K562 (cell line): ENCODE results near the gene BAIAP2. TPM values are rescaled to one million over a fixed set of nuclear protein-coding genes. Genes with fewer than 3 reads are reported as not detected.

Experiments used
- ATAC-seq: fragments of 200-7000 bp; cut with Tn5 transposase; 3 replicates; pipeline ENCODE4 v1.9.1; 2020; ENCODE audit warnings: moderate library complexity
- BruUV-seq: library from RNA; stranded (reverse); fragments of 400-500 nt; replicated peaks from 2 replicates; lab custom pipeline; 2021; lab: Mats Ljungman, UMichigan
- CTCF ChIA-PET: fragments of 300-600 bp; formaldehyde crosslinking; extraction: SDS; loops from one replicate; lab custom pipeline; 2021; ENCODE audit warnings: low intra/inter-chr PET ratio; lab: Yijun Ruan, JAX
- POLR2A ChIA-PET: fragments of 300-600, 350-650 bp; sonication (Branson Sonifier 250); formaldehyde crosslinking; extraction: SDS; loops from one replicate; lab custom pipeline; 2021; ENCODE audit warnings: antibody characterized with exemption, inconsistent platforms; lab: Yijun Ruan, JAX
- DNase-seq, 4 experiments: peaks; one replicate each; pipeline versions ENCODE4 v3.0.0 to v3.0.0-alpha.2; 2011 to 2018; ENCODE audit warnings: low spot score in 3 of 4, mixed read lengths in 3 of 4; ENCODE audit errors: extremely low read depth in 1 of 4
- FAIRE-seq: peaks from 2 replicates; lab custom pipeline; 2011; peaks lifted over from hg19 to GRCh38; lab: Jason Lieb, UNC
- H2AFZ ChIP-seq: 2 replicates; pipeline ENCODE4 v1.6.0; 2011; ENCODE audit warnings: low read depth, low read length, control low read depth, inconsistent platforms
- H3K27ac ChIP-seq: fragments of 200-600 bp; 3 replicates; pipeline ENCODE4 v1.8.0; 2011; ENCODE audit warnings: low read depth, mild to moderate bottlenecking, control low read depth, inconsistent platforms, low read length, moderate library complexity, mixed read lengths; ENCODE audit errors: extremely low read depth
- H3K27me3 ChIP-seq, 2 experiments: fragments of 300-600 bp in 1 of 2; 2 replicates in 1 of 2; 3 replicates in 1 of 2; pipeline versions ENCODE4 v1.6.0 to v1.8.0; 2011; ENCODE audit warnings: inconsistent platforms in 2 of 2, low read length in 2 of 2, mild to moderate bottlenecking in 1 of 2, mixed read lengths in 1 of 2, moderate library complexity in 1 of 2; ENCODE audit not compliant: control insufficient read depth in 2 of 2, insufficient read depth in 2 of 2
- H3K36me3 ChIP-seq: fragments of 300-600 bp; 3 replicates; pipeline ENCODE4 v1.8.0; 2011; ENCODE audit warnings: mild to moderate bottlenecking, low read length, inconsistent platforms; ENCODE audit not compliant: control insufficient read depth, insufficient read depth
- H3K4me1 ChIP-seq, 2 experiments: fragments of 200-600 bp in 1 of 2; replicated peaks in 1 of 2; 2 replicates in 1 of 2; 3 replicates in 1 of 2; pipeline versions ENCODE4 v1.5.1 to v1.8.0; 2011; ENCODE audit warnings: inconsistent platforms in 2 of 2, low read length in 2 of 2, mild to moderate bottlenecking in 1 of 2, mixed read lengths in 1 of 2, moderate library complexity in 1 of 2; ENCODE audit not compliant: control insufficient read depth in 2 of 2, insufficient read depth in 2 of 2
- H3K4me2 ChIP-seq: 2 replicates; pipeline ENCODE4 v1.6.1; 2011; ENCODE audit warnings: low read length, control low read depth, inconsistent platforms, mixed read lengths; ENCODE audit not compliant: insufficient read depth
- H3K4me3 ChIP-seq: fragments of 200-600 bp; sonication (generic), shearing (Covaris generic); 2 replicates; pipeline ENCODE4 v1.5.1; 2016; ENCODE audit warnings: control low read depth, inconsistent platforms
- H3K79me2 ChIP-seq: fragments of 200-600 bp; 3 replicates; pipeline ENCODE4 v1.8.0; 2011; ENCODE audit warnings: low read length, inconsistent platforms; ENCODE audit not compliant: control insufficient read depth, insufficient read depth
- H3K9ac ChIP-seq, 2 experiments: 2 replicates each; pipeline versions ENCODE4 v1.6.0 to v1.6.1; 2011; ENCODE audit warnings: low read depth in 2 of 2, low read length in 2 of 2, control low read depth in 1 of 2, inconsistent platforms in 1 of 2, mild to moderate bottlenecking in 1 of 2, mixed read lengths in 1 of 2; ENCODE audit not compliant: insufficient read depth in 1 of 2
- H3K9me1 ChIP-seq: one replicate; pipeline ENCODE4 v1.6.0; 2011; ENCODE audit warnings: inconsistent platforms, mild to moderate bottlenecking, low read length, moderate library complexity; ENCODE audit not compliant: control insufficient read depth, insufficient read depth
- H3K9me3 ChIP-seq: replicated peaks from 2 replicates; pipeline ENCODE4 v1.5.1; 2011; ENCODE audit warnings: low read depth, low read length, inconsistent platforms; ENCODE audit not compliant: control insufficient read depth, insufficient read depth
- H4K20me1 ChIP-seq: replicated peaks from 2 replicates; pipeline ENCODE4 v1.6.1; 2011; ENCODE audit warnings: low read length, inconsistent platforms, mixed read lengths; ENCODE audit not compliant: control insufficient read depth, insufficient read depth
- CBX2 ChIP-seq: fragments of 200-600 bp; sonication (generic); IDR thresholded peaks from one replicate; pipeline ENCODE4 v1.6.1; 2012; ENCODE audit warnings: mild to moderate bottlenecking, low read length, inconsistent platforms; ENCODE audit not compliant: insufficient read depth, poor library complexity, severe bottlenecking
- FOSL1 ChIP-seq: fragments of 200-800 bp; sonication (Bioruptor generic); conservative IDR thresholded peaks from 2 replicates; pipeline ENCODE4 v1.6.1; 2016; ENCODE audit warnings: missing genetic modification characterization, missing compliant biosample characterization
- NFRKB ChIP-seq: fragments of 450-650 bp; IDR thresholded peaks from 2 replicates; pipeline ENCODE4 v1.6.1; 2016; ENCODE audit warnings: low read depth
- RAD51 ChIP-seq: fragments of 450-650 bp; IDR thresholded peaks from 2 replicates; pipeline ENCODE4 v1.7.1; 2016; ENCODE audit warnings: low read depth, mild to moderate bottlenecking, borderline replicate concordance
- TFAP4 ChIP-seq: sonication (generic); formaldehyde crosslinking; IDR thresholded peaks from 2 replicates; pipeline ENCODE4 v1.8.0; 2022; ENCODE audit warnings: missing genetic modification reagents, mild to moderate bottlenecking, moderate library complexity, borderline replicate concordance
- TRIM28 ChIP-seq: fragments of 450-650 bp; IDR thresholded peaks from 2 replicates; pipeline ENCODE4 v1.6.1; 2017
- WGBS: fragments of 100-300 bp; shearing (Covaris generic); methylation state at CpG from one replicate; pipeline ENCODE4 v1.1.6; 2016; ENCODE audit warnings: low coverage, mixed read lengths; ENCODE audit not compliant: insufficient coverage; ENCODE audit errors: missing lambda C conversion rate; 5-methylcytosine and 5-hydroxymethylcytosine counted together
- in situ Hi-C: fragments of 300-500 bp; cut with MboI; formaldehyde crosslinking; loops from 4 replicates; pipeline ENCODE4 v1.15.0; 2018; ENCODE audit warnings: inconsistent platforms, mixed read lengths
- intact Hi-C: fragments of 100-400 bp; cut with micrococcal nuclease; formaldehyde crosslinking; loops from 2 replicates; pipeline ENCODE4 v1.14.2; 2022
- polyA plus RNA-seq, 8 experiments: library from polyadenylated mRNA; depleted of rRNA in 4 of 8; stranded (reverse) in 5 of 8; unstranded in 3 of 8; fragments of >200 nt; fragmentation: Nextera tagmentation in 2 of 8; fragmentation: Illumina TruSeq in 1 of 8; extraction: Ambion mirVana in 2 of 8; extraction: Trizol in 1 of 8; gene quantifications; 2 replicates each; pipeline versions ENCODE4 v1.2.1 to v1.2.3, GENCODE V29; 2011 to 2014; ENCODE audit warnings: inconsistent platforms in 1 of 8, missing spikeins in 1 of 8
- total RNA-seq, 7 experiments: library from RNA; depleted of rRNA in 6 of 7; stranded (reverse); fragments of >200 nt in 6 of 7; fragmentation: Illumina TruSeq in 2 of 7; extraction: Trizol in 2 of 7; gene quantifications; 2 replicates each; pipeline versions ENCODE4 v1.2.1 to v1.2.3, GENCODE V29; 2011 to 2021; ENCODE audit warnings: low replicate concordance in 1 of 7
- TF ChIP-seq, protein P1 (sequence below): sonication (generic); formaldehyde crosslinking; IDR thresholded peaks from 2 replicates; pipeline ENCODE4 v1.9.0; 2022; ENCODE audit warnings: mild to moderate bottlenecking, missing genetic modification reagents
- TF ChIP-seq, protein P2 (sequence below), 2 experiments: fragments of 450-650 bp; IDR thresholded peaks; 2 replicates each; pipeline ENCODE4 v1.6.1; 2018; ENCODE audit warnings: mild to moderate bottlenecking in 2 of 2, low read depth in 1 of 2; ENCODE audit not compliant: partially characterized antibody in 2 of 2

BAIAP2 gene
- total and polyA plus RNA-seq, 9 of the 15 experiments (the other 6 are each of a cell fraction or from before 2014, with no cell fraction given) = 2.3 to 51.6 (median 18.4) TPM

GRCh38 chr17:80987941-80988461 lies 47.0 kb upstream of the BAIAP2 start:
- Histone ChIP-seq H3K79me2 (peaks cover 16% of the 10 kb centered on the region), H3K9me1 (no peaks in the 10 kb centered on the region), H3K27me3 (peaks cover under 1 to 13% of the 10 kb centered on the region in 2 experiments; a peak in 4 of 5 replicates), H3K4me1 (peaks cover 5 to 51% of the 10 kb centered on the region in 2 experiments; a peak in 4 of 5 replicates), H3K4me2 (no peak overlapping the region; the same call in 1 of the 2 replicates), H3K9ac (peak overlapping the region in 1 of 2 experiments; percentile 77; a peak in 2 of 4 replicates), H4K20me1 (0 out of 2 replicates have a peak, but pooled peaks cover 3% of the 10 kb centered on the region), H3K27ac (no peak overlapping the region), H3K36me3 (no peaks in the 10 kb centered on the region), H3K4me3 (no peak overlapping the region), H3K9me3 (no peaks in the 10 kb centered on the region), H2AFZ (peak overlapping the region; percentile 44; the same call in 1 of the 2 replicates)
- WGBS = 36% methylated on average over 16 of the region's 16 CpGs
- TF ChIP-seq RAD51 = peak; percentile 65; the same call in 1 of the 2 replicates
- TF ChIP-seq TFAP4 (CRISPR knock-in tag) = 0 out of 2 replicates have a peak, but pooled peaks have one; percentile 13
- TF ChIP-seq CBX2 = no peak
- no peak for TF ChIP-seq NFRKB
- TF ChIP-seq TRIM28 = no peak
- no peak for TF ChIP-seq FOSL1 (tag)
- TF ChIP-seq, protein P1, sequence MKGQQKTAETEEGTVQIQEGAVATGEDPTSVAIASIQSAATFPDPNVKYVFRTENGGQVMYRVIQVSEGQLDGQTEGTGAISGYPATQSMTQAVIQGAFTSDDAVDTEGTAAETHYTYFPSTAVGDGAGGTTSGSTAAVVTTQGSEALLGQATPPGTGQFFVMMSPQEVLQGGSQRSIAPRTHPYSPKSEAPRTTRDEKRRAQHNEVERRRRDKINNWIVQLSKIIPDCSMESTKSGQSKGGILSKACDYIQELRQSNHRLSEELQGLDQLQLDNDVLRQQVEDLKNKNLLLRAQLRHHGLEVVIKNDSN = peak; percentile 76
- TF ChIP-seq, protein P2, sequence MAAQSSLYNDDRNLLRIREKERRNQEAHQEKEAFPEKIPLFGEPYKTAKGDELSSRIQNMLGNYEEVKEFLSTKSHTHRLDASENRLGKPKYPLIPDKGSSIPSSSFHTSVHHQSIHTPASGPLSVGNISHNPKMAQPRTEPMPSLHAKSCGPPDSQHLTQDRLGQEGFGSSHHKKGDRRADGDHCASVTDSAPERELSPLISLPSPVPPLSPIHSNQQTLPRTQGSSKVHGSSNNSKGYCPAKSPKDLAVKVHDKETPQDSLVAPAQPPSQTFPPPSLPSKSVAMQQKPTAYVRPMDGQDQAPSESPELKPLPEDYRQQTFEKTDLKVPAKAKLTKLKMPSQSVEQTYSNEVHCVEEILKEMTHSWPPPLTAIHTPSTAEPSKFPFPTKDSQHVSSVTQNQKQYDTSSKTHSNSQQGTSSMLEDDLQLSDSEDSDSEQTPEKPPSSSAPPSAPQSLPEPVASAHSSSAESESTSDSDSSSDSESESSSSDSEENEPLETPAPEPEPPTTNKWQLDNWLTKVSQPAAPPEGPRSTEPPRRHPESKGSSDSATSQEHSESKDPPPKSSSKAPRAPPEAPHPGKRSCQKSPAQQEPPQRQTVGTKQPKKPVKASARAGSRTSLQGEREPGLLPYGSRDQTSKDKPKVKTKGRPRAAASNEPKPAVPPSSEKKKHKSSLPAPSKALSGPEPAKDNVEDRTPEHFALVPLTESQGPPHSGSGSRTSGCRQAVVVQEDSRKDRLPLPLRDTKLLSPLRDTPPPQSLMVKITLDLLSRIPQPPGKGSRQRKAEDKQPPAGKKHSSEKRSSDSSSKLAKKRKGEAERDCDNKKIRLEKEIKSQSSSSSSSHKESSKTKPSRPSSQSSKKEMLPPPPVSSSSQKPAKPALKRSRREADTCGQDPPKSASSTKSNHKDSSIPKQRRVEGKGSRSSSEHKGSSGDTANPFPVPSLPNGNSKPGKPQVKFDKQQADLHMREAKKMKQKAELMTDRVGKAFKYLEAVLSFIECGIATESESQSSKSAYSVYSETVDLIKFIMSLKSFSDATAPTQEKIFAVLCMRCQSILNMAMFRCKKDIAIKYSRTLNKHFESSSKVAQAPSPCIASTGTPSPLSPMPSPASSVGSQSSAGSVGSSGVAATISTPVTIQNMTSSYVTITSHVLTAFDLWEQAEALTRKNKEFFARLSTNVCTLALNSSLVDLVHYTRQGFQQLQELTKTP (IDR thresholded peaks at IDR 0.05; ENCODE audit: low read depth in 1 of 2, partially characterized antibody in 2 of 2) = no peak
- ATAC-seq (no peak), DNase-seq (no peak), FAIRE-seq (no peak)
- ChIA-PET CTCF (interaction anchor here (0.8 to 5.7 kb wide), 3 partner anchors 109 to 114 kb away, joined by 3 to 64 read pairs (median 3); no protein-coding TSS in a partner anchor), POLR2A (no interaction called here)
- in situ Hi-C loops = loop anchor here (5.0 to 10.0 kb wide), 2 partner anchors 109 to 793 kb away; no protein-coding TSS in a partner anchor
- no TSS peak for BruUV-seq
- intact Hi-C loops = loop anchor here (10.0 kb wide), 1 partner anchor 237 kb away; the partner anchor contains the start of gene CEP131
